ENCODE results near the gene RYR2. TPM values are rescaled to one million over a fixed set of nuclear protein-coding genes. Genes with fewer than 3 reads are reported as not detected.

Gene RYR2
- total and polyA plus RNA-seq, 4 experiments from 2014 or later, result not detected

- CTCF ChIA-PET (ENCODE audit: partially characterized antibody), result no interaction called here
- POLR2A ChIA-PET (ENCODE audit: partially characterized antibody), result no interaction called here
- peaks cover 0 to 2% (median 0%) of the 10 kb centered on the region in 8 donors for H3K9me3 Mint-ChIP-seq
- no peak overlapping the region for H3K4me3 Mint-ChIP-seq
- Histone ChIP-seq H3K36me3 (ENCODE audit: insufficient read depth, low read length) (no peaks in the 10 kb centered on the region), H3K9me3 (ENCODE audit: control insufficient read depth in 1 of 2, low read length in 2 of 2) (no peaks in the 10 kb centered on the region), H3K27ac (ENCODE audit: low read depth, low read length) (no peak overlapping the region), H3K27me3 (ENCODE audit: insufficient read depth, low read length) (no peaks in the 10 kb centered on the region), H3K4me1 (ENCODE audit: insufficient read depth, low read length) (no peaks in the 10 kb centered on the region), H3K4me3 (ENCODE audit: low read length in 2 of 2) (no peak overlapping the region)
- no peak for DNase-seq
- H3K36me3 Mint-ChIP-seq, result no peaks in the 10 kb centered on the region
- no peak overlapping the region for H3K27ac Mint-ChIP-seq
- intact Hi-C loops (cut with micrococcal nuclease), result no loop called here
- H3K4me1 Mint-ChIP-seq, result no peaks in the 10 kb centered on the region
- H3K27me3 Mint-ChIP-seq, result peaks cover 0 to 2% of the 10 kb centered on the region in 2 donors
These were observed 630.8 kb downstream of the RYR2 start for GRCh38 chr1:237672748-237673147.

DNA sequence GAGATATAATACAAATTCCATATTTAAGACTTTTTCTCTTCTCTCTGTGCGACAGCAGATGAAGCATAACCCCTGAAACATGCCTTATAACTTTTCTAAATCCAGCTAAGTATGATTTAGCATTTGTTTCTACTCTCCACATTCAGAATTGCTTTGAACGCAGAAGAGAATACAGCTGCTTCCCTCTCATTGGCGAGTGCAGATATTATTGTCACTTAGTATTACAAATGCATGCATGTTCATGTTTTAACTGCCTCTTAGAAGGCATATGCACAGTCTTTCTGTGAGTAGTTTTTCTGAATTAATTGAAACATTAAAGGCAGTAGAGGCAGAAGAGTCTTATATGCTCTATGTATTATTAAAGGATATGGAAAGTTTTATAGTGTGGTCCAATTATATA, 631.6 kb downstream of the RYR2 start:
- Mint-ChIP-seq H3K9me3 (peaks cover 0 to 2% (median 0%) of the 10 kb centered on the region in 8 donors), H3K4me1 (no peaks in the 10 kb centered on the region), H3K27me3 (no peaks in the 10 kb centered on the region), H3K27ac (no peak overlapping the region), H3K4me3 (no peak overlapping the region), H3K36me3 (no peaks in the 10 kb centered on the region)
- H3K4me3 ChIP-seq (ENCODE audit: low read length in 2 of 2), result no peak overlapping the region
- ChIA-PET CTCF (ENCODE audit: partially characterized antibody) (no interaction called here), POLR2A (ENCODE audit: partially characterized antibody) (no interaction called here)
- no peaks in the 10 kb centered on the region for H3K9me3 ChIP-seq (ENCODE audit: control insufficient read depth in 1 of 2, low read length in 2 of 2)
- no peaks in the 10 kb centered on the region for H3K36me3 ChIP-seq (ENCODE audit: insufficient read depth, low read length)
- H3K27ac ChIP-seq (ENCODE audit: low read depth, low read length), result no peak overlapping the region
- no peaks in the 10 kb centered on the region for H3K4me1 ChIP-seq (ENCODE audit: insufficient read depth, low read length)
- intact Hi-C loops (cut with micrococcal nuclease), result no loop called here
- no peak for DNase-seq
- H3K27me3 ChIP-seq (ENCODE audit: insufficient read depth, low read length), result no peaks in the 10 kb centered on the region

- no peak for DNase-seq
- intact Hi-C loops (cut with micrococcal nuclease), result no loop called here
- Histone ChIP-seq H3K9me3 (ENCODE audit: control insufficient read depth in 1 of 2, low read length in 2 of 2) (no peaks in the 10 kb centered on the region), H3K4me3 (ENCODE audit: low read length in 2 of 2) (no peak overlapping the region), H3K27ac (ENCODE audit: low read depth, low read length) (no peak overlapping the region), H3K36me3 (ENCODE audit: insufficient read depth, low read length) (no peaks in the 10 kb centered on the region), H3K4me1 (ENCODE audit: insufficient read depth, low read length) (no peaks in the 10 kb centered on the region), H3K27me3 (ENCODE audit: insufficient read depth, low read length) (no peaks in the 10 kb centered on the region)
- Mint-ChIP-seq H3K4me3 (no peak overlapping the region), H3K36me3 (no peaks in the 10 kb centered on the region), H3K27me3 (peaks cover 0 to 1% of the 10 kb centered on the region in 2 donors), H3K27ac (no peak overlapping the region), H3K4me1 (no peaks in the 10 kb centered on the region), H3K9me3 (peaks cover 0 to 2% (median 0%) of the 10 kb centered on the region in 8 donors)
- ChIA-PET POLR2A (ENCODE audit: partially characterized antibody) (no interaction called here), CTCF (ENCODE audit: partially characterized antibody) (no interaction called here)
These were observed 636.0 kb downstream of the RYR2 start for GRCh38 chr1:237677979-237678378.

- Histone ChIP-seq H3K27ac (ENCODE audit: low read depth, low read length) (no peak overlapping the region), H3K4me1 (ENCODE audit: insufficient read depth, low read length) (no peaks in the 10 kb centered on the region), H3K27me3 (ENCODE audit: insufficient read depth, low read length) (no peaks in the 10 kb centered on the region), H3K4me3 (ENCODE audit: low read length in 2 of 2) (no peak overlapping the region), H3K9me3 (ENCODE audit: control insufficient read depth in 1 of 2, low read length in 2 of 2) (no peaks in the 10 kb centered on the region), H3K36me3 (ENCODE audit: insufficient read depth, low read length) (no peaks in the 10 kb centered on the region)
- H3K27ac Mint-ChIP-seq, result no peak overlapping the region
- DNase-seq, result no peak
- peaks cover 0 to 1% of the 10 kb centered on the region in 2 donors for H3K27me3 Mint-ChIP-seq
- H3K4me3 Mint-ChIP-seq, result no peak overlapping the region
- H3K36me3 Mint-ChIP-seq, result no peaks in the 10 kb centered on the region
- intact Hi-C loops (cut with micrococcal nuclease), result no loop called here
- ChIA-PET CTCF (ENCODE audit: partially characterized antibody) (no interaction called here), POLR2A (ENCODE audit: partially characterized antibody) (no interaction called here)
- H3K4me1 Mint-ChIP-seq, result no peaks in the 10 kb centered on the region
- H3K9me3 Mint-ChIP-seq, result peaks cover 0 to 2% (median 0%) of the 10 kb centered on the region in 8 donors
These were observed 637.7 kb downstream of the RYR2 start for GRCh38 chr1:237679687-237680086.

DNA sequence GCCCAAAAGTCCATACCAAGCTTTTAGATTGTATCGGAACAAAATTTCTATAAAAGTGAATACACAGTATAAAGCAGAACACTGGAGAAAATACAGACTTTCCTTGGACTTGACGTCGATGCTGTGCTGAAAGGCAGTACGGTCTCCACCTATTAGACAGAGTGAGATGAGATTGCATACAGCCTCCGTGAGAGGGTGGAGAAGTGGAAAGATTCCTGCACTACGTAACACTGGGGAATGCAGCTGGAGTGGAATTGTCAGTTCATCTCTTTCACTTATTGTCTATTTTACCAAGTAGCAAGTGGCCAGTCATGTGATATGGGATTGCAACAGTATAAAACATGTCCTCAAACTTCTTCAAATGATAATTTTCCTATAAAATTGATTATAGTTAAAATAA, 639.2 kb downstream of the RYR2 start:
- H3K4me3 ChIP-seq (ENCODE audit: low read length in 2 of 2), result no peak overlapping the region
- POLR2A ChIA-PET (ENCODE audit: partially characterized antibody), result no interaction called here
- CTCF ChIA-PET (ENCODE audit: partially characterized antibody), result no interaction called here
- no peaks in the 10 kb centered on the region for H3K9me3 Mint-ChIP-seq
- intact Hi-C loops (cut with micrococcal nuclease), result no loop called here
- H3K9me3 ChIP-seq (ENCODE audit: control insufficient read depth in 1 of 2, low read length in 2 of 2), result no peaks in the 10 kb centered on the region
- H3K36me3 ChIP-seq (ENCODE audit: insufficient read depth, low read length), result no peaks in the 10 kb centered on the region
- no peaks in the 10 kb centered on the region for H3K36me3 Mint-ChIP-seq
- H3K27ac Mint-ChIP-seq, result no peak overlapping the region
- H3K27me3 ChIP-seq (ENCODE audit: insufficient read depth, low read length), result no peaks in the 10 kb centered on the region
- no peak overlapping the region for H3K27ac ChIP-seq (ENCODE audit: low read depth, low read length)
- peaks cover 0 to 1% of the 10 kb centered on the region in 2 donors for H3K27me3 Mint-ChIP-seq
- no peaks in the 10 kb centered on the region for H3K4me1 ChIP-seq (ENCODE audit: insufficient read depth, low read length)
- no peaks in the 10 kb centered on the region for H3K4me1 Mint-ChIP-seq
- no peak overlapping the region for H3K4me3 Mint-ChIP-seq
- DNase-seq, result no peak

DNA sequence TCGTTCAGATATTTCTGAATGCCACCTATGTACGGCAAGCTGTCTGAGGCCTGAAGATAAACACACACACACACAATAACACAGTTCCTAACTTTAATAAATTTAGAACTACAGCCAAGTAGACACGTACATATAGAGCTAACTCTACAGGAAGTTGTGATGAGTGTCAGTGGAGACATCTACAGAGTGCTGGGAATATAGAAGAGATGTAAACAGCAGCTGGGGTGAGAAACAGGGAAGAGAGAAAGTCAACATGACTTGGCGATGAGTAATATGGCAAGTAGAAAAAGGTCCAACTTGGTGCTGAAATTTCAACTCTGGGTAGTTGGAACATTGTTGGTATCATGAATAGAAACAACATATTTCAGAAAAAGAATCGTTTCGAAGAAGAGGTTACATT, 642.3 kb downstream of the RYR2 start:
- no peaks in the 10 kb centered on the region for H3K4me1 ChIP-seq (ENCODE audit: insufficient read depth, low read length)
- Mint-ChIP-seq H3K36me3 (no peaks in the 10 kb centered on the region), H3K4me3 (no peak overlapping the region), H3K27ac (no peak overlapping the region), H3K27me3 (peaks cover 0 to 1% of the 10 kb centered on the region in 2 donors), H3K9me3 (no peaks in the 10 kb centered on the region), H3K4me1 (no peaks in the 10 kb centered on the region)
- ChIA-PET POLR2A (ENCODE audit: partially characterized antibody) (no interaction called here), CTCF (ENCODE audit: partially characterized antibody) (no interaction called here)
- H3K4me3 ChIP-seq (ENCODE audit: low read length in 2 of 2), result no peak overlapping the region
- no peaks in the 10 kb centered on the region for H3K27me3 ChIP-seq (ENCODE audit: insufficient read depth, low read length)
- H3K9me3 ChIP-seq (ENCODE audit: control insufficient read depth in 1 of 2, low read length in 2 of 2), result no peaks in the 10 kb centered on the region
- intact Hi-C loops (cut with micrococcal nuclease), result no loop called here
- H3K27ac ChIP-seq (ENCODE audit: low read depth, low read length), result no peak overlapping the region
- no peaks in the 10 kb centered on the region for H3K36me3 ChIP-seq (ENCODE audit: insufficient read depth, low read length)
- DNase-seq, result no peak

GRCh38 chr1:237685551-237685950, 643.6 kb downstream of the RYR2 start:
- ChIA-PET POLR2A (ENCODE audit: partially characterized antibody) (no interaction called here), CTCF (ENCODE audit: partially characterized antibody) (no interaction called here)
- Mint-ChIP-seq H3K27ac (no peak overlapping the region), H3K36me3 (no peaks in the 10 kb centered on the region), H3K4me1 (no peaks in the 10 kb centered on the region), H3K27me3 (no peaks in the 10 kb centered on the region), H3K4me3 (no peak overlapping the region), H3K9me3 (no peaks in the 10 kb centered on the region)
- intact Hi-C loops (cut with micrococcal nuclease), result no loop called here
- Histone ChIP-seq H3K9me3 (ENCODE audit: control insufficient read depth in 1 of 2, low read length in 2 of 2) (no peaks in the 10 kb centered on the region), H3K4me3 (ENCODE audit: low read length in 2 of 2) (no peak overlapping the region), H3K27ac (ENCODE audit: low read depth, low read length) (no peak overlapping the region), H3K36me3 (ENCODE audit: insufficient read depth, low read length) (no peaks in the 10 kb centered on the region), H3K4me1 (ENCODE audit: insufficient read depth, low read length) (no peaks in the 10 kb centered on the region), H3K27me3 (ENCODE audit: insufficient read depth, low read length) (no peaks in the 10 kb centered on the region)
- DNase-seq, result no peak

DNA sequence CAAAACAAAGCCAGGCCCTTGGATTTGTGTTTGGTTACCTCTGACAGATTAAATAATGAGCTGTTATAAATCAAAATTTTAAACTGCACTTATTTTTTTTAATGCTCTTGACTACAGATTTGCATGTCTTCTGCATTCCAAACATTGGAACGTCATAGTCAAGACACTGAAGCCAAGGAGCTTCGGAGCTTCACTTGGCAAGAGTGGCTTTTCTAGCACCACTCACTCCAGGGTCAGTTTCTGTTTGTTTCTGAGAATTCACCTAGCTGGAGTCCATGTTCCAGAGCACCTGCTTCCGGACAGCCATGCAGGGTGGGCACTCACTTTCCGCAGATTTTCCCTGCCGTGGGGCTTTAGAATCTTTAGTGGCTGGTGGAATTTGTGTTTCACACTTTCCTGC, 645.8 kb downstream of the RYR2 start:
- Mint-ChIP-seq H3K27me3 (no peaks in the 10 kb centered on the region), H3K36me3 (no peaks in the 10 kb centered on the region), H3K4me3 (no peak overlapping the region), H3K4me1 (no peaks in the 10 kb centered on the region), H3K27ac (no peak overlapping the region), H3K9me3 (no peaks in the 10 kb centered on the region)
- ChIA-PET POLR2A (ENCODE audit: partially characterized antibody) (no interaction called here), CTCF (ENCODE audit: partially characterized antibody) (no interaction called here)
- DNase-seq, result no peak
- H3K36me3 ChIP-seq (ENCODE audit: insufficient read depth, low read length), result no peaks in the 10 kb centered on the region
- H3K27me3 ChIP-seq (ENCODE audit: insufficient read depth, low read length), result no peaks in the 10 kb centered on the region
- H3K4me1 ChIP-seq (ENCODE audit: insufficient read depth, low read length), result no peaks in the 10 kb centered on the region
- no peak overlapping the region for H3K4me3 ChIP-seq (ENCODE audit: low read length in 2 of 2)
- intact Hi-C loops (cut with micrococcal nuclease), result no loop called here
- no peaks in the 10 kb centered on the region for H3K9me3 ChIP-seq (ENCODE audit: control insufficient read depth in 1 of 2, low read length in 2 of 2)
- no peak overlapping the region for H3K27ac ChIP-seq (ENCODE audit: low read depth, low read length)

All from CD4-positive, alpha-beta memory T cell (primary cell).